Esophagus muscularis mucosa (tissue), 4 donors: ENCODE results near the gene ODAD4. TPM values are rescaled to one million over a fixed set of nuclear protein-coding genes. Genes with fewer than 3 reads are reported as not detected.

Experiments used
- DNase-seq: peaks from one replicate; pipeline ENCODE4 v3.0.0-alpha.2; 2017; ENCODE audit errors: extremely low spot score
- H3K27ac ChIP-seq, 4 donors: fragments of 200-600 bp; sonication (generic); replicated peaks in 1 of 4; 1 replicate in 3 of 4; 2 replicates in 1 of 4; pipeline ENCODE4 v1.5.1; 2016 to 2019; ENCODE audit warnings: mild to moderate bottlenecking in 1 of 4
- H3K27me3 ChIP-seq, 4 donors: fragments of 200-600 bp; sonication (generic); one replicate each; pipeline versions ENCODE4 v1.5.1 to v1.6.0; 2016 to 2019
- H3K36me3 ChIP-seq, 4 donors: fragments of 200-600 bp; sonication (generic); one replicate each; pipeline ENCODE4 v1.5.1; 2016 to 2019
- H3K4me1 ChIP-seq, 4 donors: fragments of 200-600 bp; sonication (generic); one replicate each; pipeline ENCODE4 v1.5.1; 2016 to 2019
- H3K4me3 ChIP-seq, 4 donors: fragments of 200-600 bp; sonication (generic); 1 replicate in 2 of 4; 2 replicates in 2 of 4; pipeline ENCODE4 v1.5.1; 2016 to 2019; ENCODE audit warnings: mild to moderate bottlenecking in 4 of 4, moderate library complexity in 1 of 4
- H3K9me3 ChIP-seq, 4 donors: fragments of 200-600 bp; sonication (generic); 1 replicate in 3 of 4; 2 replicates in 1 of 4; pipeline ENCODE4 v1.5.1; 2016 to 2019
- CTCF ChIP-seq, 3 experiments: fragments of 200-600 bp in 2 of 3; fragments of 450-650 bp in 1 of 3; sonication (generic) in 2 of 3; IDR thresholded peaks; one replicate each; pipeline ENCODE4 v1.5.1; 2017 to 2019; ENCODE audit warnings: antibody characterized with exemption in 3 of 3, mild to moderate bottlenecking in 2 of 3, moderate library complexity in 1 of 3
- EP300 ChIP-seq: sonication (generic); formaldehyde crosslinking; IDR thresholded peaks from one replicate; pipeline ENCODE4 v1.6.1; 2017; ENCODE audit warnings: antibody characterized with exemption
- POLR2A ChIP-seq: fragments of 450-650 bp; IDR thresholded peaks from one replicate; pipeline ENCODE4 v1.6.1; 2017; ENCODE audit warnings: antibody characterized with exemption, moderate library complexity, mild to moderate bottlenecking, low read depth
- POLR2AphosphoS5 ChIP-seq, 2 donors: sonication (generic); formaldehyde crosslinking; IDR thresholded peaks; one replicate each; pipeline ENCODE4 v1.6.1; 2017; ENCODE audit warnings: antibody characterized with exemption in 2 of 2
- WGBS: methylation state at CpG from one replicate; pipeline ENCODE4 v1.1.5; 2018; 5-methylcytosine and 5-hydroxymethylcytosine counted together
- intact Hi-C: fragments of 100-400 bp; cut with DNase I; formaldehyde crosslinking; loops from one replicate; pipeline ENCODE4 v1.15.1; 2023
- total RNA-seq, 4 donors: library from RNA; depleted of rRNA; stranded (reverse); fragments of >200 nt; gene quantifications; one replicate each; pipeline versions ENCODE4 v1.1.0 to v1.2.1, GENCODE V29; 2016

The ODAD4 gene
- total RNA-seq, 4 donors from 2014 or later, result 0.33 to 1.7 (median 1.1) TPM

GRCh38 chr17:41917192-41917591 lies 13.2 kb upstream of the ODAD4 start:
- H3K9me3 ChIP-seq, result no peaks in the 10 kb centered on the region
- WGBS, result 24% methylated on average over 4 of the region's 4 CpGs

GRCh38 chr17:41917679-41918313 lies 12.6 kb upstream of the ODAD4 start:
- H3K4me3 ChIP-seq, result peak overlapping the region; percentile 63 to 99 (median 90)
- no peak for DNase-seq
- intact Hi-C loops, result no loop called here
- no peak for TF ChIP-seq POLR2A
- no peak for TF ChIP-seq POLR2AphosphoS5 (IDR thresholded peaks at IDR 0.05)
- TF ChIP-seq EP300, result no peak
- no peak for TF ChIP-seq CTCF (IDR thresholded peaks at IDR 0.05)
- WGBS, result 4% methylated on average over 18 of the region's 26 CpGs
- H3K4me1 ChIP-seq, result peaks cover 23 to 50% (median 36%) of the 10 kb centered on the region in 4 donors
- H3K27ac ChIP-seq, result peak overlapping the region; percentile 82 to 94 (median 92)
- H3K9me3 ChIP-seq, result no peaks in the 10 kb centered on the region
- H3K36me3 ChIP-seq, result peaks cover 7 to 16% (median 10%) of the 10 kb centered on the region in 4 donors
- H3K27me3 ChIP-seq, result no peaks in the 10 kb centered on the region

More at GRCh38 chr17:41917192-41917591, 13.2 kb upstream of the ODAD4 start:
- TF ChIP-seq POLR2A (no peak), EP300 (no peak), CTCF (IDR thresholded peaks at IDR 0.05) (no peak), POLR2AphosphoS5 (IDR thresholded peaks at IDR 0.05) (no peak)
- Histone ChIP-seq H3K4me1 (peaks cover 23 to 50% (median 36%) of the 10 kb centered on the region in 4 donors), H3K4me3 (peak overlapping the region; percentile 63 to 99 (median 90)), H3K36me3 (peaks cover 11 to 22% (median 16%) of the 10 kb centered on the region in 4 donors), H3K27me3 (no peaks in the 10 kb centered on the region), H3K27ac (peak overlapping the region in 3 of 4 donors; percentile 82 to 94 (median 91))
- DNase-seq, result no peak
- intact Hi-C loops, result no loop called here

GRCh38 chr17:41918314-41919164 lies 11.9 kb upstream of the ODAD4 start, which contains the start of gene ACLY:
ACLY (minus strand) TSS chr17:41918951; CDS start chr17:41913873, 5,078 bp downstream.
- 0% methylated on average over 24 of the region's 80 CpGs for WGBS
- H3K4me1 ChIP-seq, result peaks cover 23 to 47% (median 35%) of the 10 kb centered on the region in 4 donors
- H3K4me3 ChIP-seq, result peak within 1 kb of the TSS; percentile 63 to 99 (median 90)
- H3K27me3 ChIP-seq, result no peaks in the 10 kb centered on the region
- no peaks in the 10 kb centered on the region for H3K9me3 ChIP-seq
- H3K27ac ChIP-seq, result peak within 1 kb of the TSS; percentile 82 to 94 (median 92)
- peaks cover under 1 to 10% (median 2%) of the 10 kb centered on the region in 4 donors for H3K36me3 ChIP-seq
- TF ChIP-seq POLR2AphosphoS5 (IDR thresholded peaks at IDR 0.05), result peak; percentile 85 to 87
- TF ChIP-seq EP300, result no peak
- TF ChIP-seq CTCF (IDR thresholded peaks at IDR 0.05), result peak in 1 of 3 experiments; percentile 3
- TF ChIP-seq POLR2A, result peak; percentile 46
- peak; percentile 98 for DNase-seq
- intact Hi-C loops, result no loop called here

- no peak for DNase-seq
- Histone ChIP-seq H3K27ac (peak overlapping the region; percentile 82 to 94 (median 92)), H3K9me3 (no peaks in the 10 kb centered on the region), H3K36me3 (peaks cover 0 to 7% (median 0%) of the 10 kb centered on the region in 4 donors), H3K4me3 (peak overlapping the region; percentile 63 to 99 (median 90)), H3K4me1 (peaks cover 21 to 40% (median 31%) of the 10 kb centered on the region in 4 donors), H3K27me3 (no peaks in the 10 kb centered on the region)
- TF ChIP-seq POLR2AphosphoS5 (IDR thresholded peaks at IDR 0.05) (peak in 1 of 2 donors; percentile 25), EP300 (no peak)
- intact Hi-C loops, result no loop called here
- 25% methylated on average over 20 of the region's 33 CpGs for WGBS
These were observed 11.1 kb upstream of the ODAD4 start for GRCh38 chr17:41919165-41919817.
